Breast epithelium (tissue), 4 donors: ENCODE results near the gene NR1I3. TPM values are rescaled to one million over a fixed set of nuclear protein-coding genes. Genes with fewer than 3 reads are reported as not detected.
A peak's percentile ranks its signal among the peaks of the same experiment; 100 is the strongest.

Experiments used
- DNase-seq, 2 donors: peaks; one replicate each; pipeline ENCODE4 v3.0.0-alpha.2; 2019; ENCODE audit warnings: low spot score in 2 of 2
- H3K27ac ChIP-seq, 2 donors: fragments of 200-600 bp; sonication (generic) in 1 of 2; one replicate each; pipeline ENCODE4 v1.5.1; 2016 to 2019; ENCODE audit warnings: mild to moderate bottlenecking in 1 of 2
- H3K27me3 ChIP-seq, 2 donors: fragments of 200-600 bp; sonication (generic) in 1 of 2; one replicate each; pipeline versions ENCODE4 v1.5.1 to v1.6.0; 2017 to 2019; ENCODE audit warnings: control low read depth in 1 of 2, mild to moderate bottlenecking in 1 of 2
- H3K36me3 ChIP-seq: fragments of 200-600 bp; one replicate; pipeline ENCODE4 v1.5.1; 2019
- H3K4me1 ChIP-seq, 2 donors: fragments of 200-600 bp; sonication (generic); one replicate each; pipeline ENCODE4 v1.5.1; 2016 to 2019; ENCODE audit warnings: control low read depth in 1 of 2
- H3K4me3 ChIP-seq, 3 donors: fragments of 200-600 bp; sonication (generic); 1 replicate in 2 of 3; 2 replicates in 1 of 3; pipeline ENCODE4 v1.5.1; 2016 to 2019; ENCODE audit warnings: mild to moderate bottlenecking in 3 of 3, moderate library complexity in 2 of 3
- H3K9me3 ChIP-seq, 2 donors: fragments of 200-600 bp; sonication (generic) in 1 of 2; one replicate each; pipeline ENCODE4 v1.5.1; 2016 to 2019; ENCODE audit warnings: control low read depth in 1 of 2
- POLR2A ChIP-seq: fragments of 450-650 bp; IDR thresholded peaks from one replicate; pipeline ENCODE4 v1.6.1; 2016; ENCODE audit warnings: antibody characterized with exemption, mild to moderate bottlenecking, moderate library complexity
- POLR2AphosphoS5 ChIP-seq, 3 donors: sonication (generic); formaldehyde crosslinking; IDR thresholded peaks; one replicate each; pipeline ENCODE4 v1.6.1; 2017; ENCODE audit warnings: antibody characterized with exemption in 3 of 3
- intact Hi-C: fragments of 100-400 bp; cut with DNase I; formaldehyde crosslinking; loops from one replicate; pipeline ENCODE4 v1.15.1; 2023; ENCODE audit warnings: low total_unique reads
- total RNA-seq, 3 donors: library from RNA; depleted of rRNA; stranded (reverse); fragments of >200 nt; gene quantifications; one replicate each; pipeline ENCODE4 v1.1.0, GENCODE V29; 2016
- TF ChIP-seq, protein P1 (sequence below), 3 donors: fragments of 450-650 bp; IDR thresholded peaks; one replicate each; pipeline ENCODE4 v1.5.1; 2016 to 2017; ENCODE audit warnings: antibody characterized with exemption in 3 of 3, mild to moderate bottlenecking in 3 of 3, moderate library complexity in 3 of 3

The NR1I3 gene
- total RNA-seq, 3 donors from 2014 or later: not detected

DNA sequence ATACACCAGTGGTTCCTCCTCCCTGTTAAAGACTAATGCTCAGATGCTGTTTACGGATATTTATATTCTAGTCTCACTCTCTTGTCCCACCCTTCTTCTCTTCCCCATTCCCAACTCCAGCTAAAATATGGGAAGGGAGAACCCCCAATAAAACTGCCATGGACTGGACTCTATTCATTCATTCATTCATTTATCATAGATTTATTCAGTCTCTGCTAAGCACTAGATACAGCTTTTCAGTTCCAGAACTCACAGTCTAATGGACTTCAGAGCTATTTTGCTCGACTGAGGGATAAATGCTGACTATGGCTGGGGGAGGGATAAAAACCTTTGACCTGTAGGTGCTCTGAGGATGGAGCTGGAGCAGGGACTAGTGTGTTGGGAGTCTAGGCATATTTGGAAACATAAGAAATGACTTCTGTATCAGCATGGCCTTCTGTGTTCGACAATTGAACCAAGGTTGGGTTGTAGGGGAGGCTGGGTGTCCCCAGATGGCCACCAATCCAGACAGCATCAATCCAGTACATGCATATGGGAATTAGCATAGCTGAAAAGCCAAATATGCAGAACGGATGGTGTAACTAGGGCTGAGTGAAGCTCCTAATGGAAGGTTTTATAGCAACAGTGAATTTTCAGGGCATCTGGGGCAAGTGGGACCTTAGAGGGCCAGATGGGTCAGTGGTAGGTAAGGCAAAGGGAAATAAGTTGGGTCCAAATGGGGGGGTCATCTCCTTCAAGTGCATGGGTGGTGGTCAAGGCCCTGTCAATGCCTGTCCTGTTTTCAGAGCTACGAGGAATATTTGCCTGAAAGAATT is 18.7 kb downstream of the NR1I3 start:
- intact Hi-C loops: no loop called here
- H3K36me3 ChIP-seq: no peaks in the 10 kb centered on the region
- no peak for DNase-seq

DNA sequence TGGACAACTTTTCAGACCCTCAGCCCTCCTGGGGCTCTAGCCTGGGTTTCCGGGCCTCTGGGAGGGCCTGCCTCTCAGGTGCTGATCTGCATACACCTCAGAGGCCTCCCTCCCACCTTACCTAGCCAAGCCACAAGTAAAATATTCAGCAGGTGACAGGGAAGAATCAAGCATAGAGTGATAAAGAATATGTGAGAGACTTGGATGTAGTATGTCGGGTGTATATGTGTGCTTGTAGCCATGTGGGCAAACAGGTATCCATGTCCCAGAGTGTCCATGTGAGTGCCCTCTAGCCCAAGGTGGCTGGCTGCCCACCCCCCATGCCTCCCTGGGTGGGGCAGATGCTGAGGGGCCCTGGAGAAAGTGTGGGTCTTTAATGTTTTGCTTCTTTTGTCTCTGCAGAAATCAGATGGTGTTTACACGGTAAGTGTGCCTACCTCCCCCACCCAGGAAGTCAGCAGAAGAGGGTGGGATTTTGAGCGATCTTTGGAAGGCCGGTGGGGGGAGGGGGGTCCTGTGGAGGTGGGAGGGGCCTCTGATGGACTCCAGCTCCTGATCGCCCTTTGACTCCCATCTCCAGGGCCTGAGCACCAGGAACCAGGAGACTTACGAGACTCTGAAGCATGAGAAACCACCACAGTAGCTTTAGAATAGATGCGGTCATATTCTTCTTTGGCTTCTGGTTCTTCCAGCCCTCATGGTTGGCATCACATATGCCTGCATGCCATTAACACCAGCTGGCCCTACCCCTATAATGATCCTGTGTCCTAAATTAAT is 19.5 kb downstream of the NR1I3 start:
- peak overlapping the region in 1 of 3 donors; percentile 28 for H3K4me3 ChIP-seq
- no peak for DNase-seq
- TF ChIP-seq POLR2A (no peak), POLR2AphosphoS5 (IDR thresholded peaks at IDR 0.05) (no peak)
- TF ChIP-seq, protein P1, sequence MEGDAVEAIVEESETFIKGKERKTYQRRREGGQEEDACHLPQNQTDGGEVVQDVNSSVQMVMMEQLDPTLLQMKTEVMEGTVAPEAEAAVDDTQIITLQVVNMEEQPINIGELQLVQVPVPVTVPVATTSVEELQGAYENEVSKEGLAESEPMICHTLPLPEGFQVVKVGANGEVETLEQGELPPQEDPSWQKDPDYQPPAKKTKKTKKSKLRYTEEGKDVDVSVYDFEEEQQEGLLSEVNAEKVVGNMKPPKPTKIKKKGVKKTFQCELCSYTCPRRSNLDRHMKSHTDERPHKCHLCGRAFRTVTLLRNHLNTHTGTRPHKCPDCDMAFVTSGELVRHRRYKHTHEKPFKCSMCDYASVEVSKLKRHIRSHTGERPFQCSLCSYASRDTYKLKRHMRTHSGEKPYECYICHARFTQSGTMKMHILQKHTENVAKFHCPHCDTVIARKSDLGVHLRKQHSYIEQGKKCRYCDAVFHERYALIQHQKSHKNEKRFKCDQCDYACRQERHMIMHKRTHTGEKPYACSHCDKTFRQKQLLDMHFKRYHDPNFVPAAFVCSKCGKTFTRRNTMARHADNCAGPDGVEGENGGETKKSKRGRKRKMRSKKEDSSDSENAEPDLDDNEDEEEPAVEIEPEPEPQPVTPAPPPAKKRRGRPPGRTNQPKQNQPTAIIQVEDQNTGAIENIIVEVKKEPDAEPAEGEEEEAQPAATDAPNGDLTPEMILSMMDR (IDR thresholded peaks at IDR 0.05): no peak
- peaks cover 5% of the 10 kb centered on the region for H3K36me3 ChIP-seq
- intact Hi-C loops: no loop called here
- H3K9me3 ChIP-seq: no peaks in the 10 kb centered on the region
- H3K27ac ChIP-seq: peak overlapping the region in 1 of 2 donors; percentile 93
- no peaks in the 10 kb centered on the region for H3K4me1 ChIP-seq
- no peaks in the 10 kb centered on the region for H3K27me3 ChIP-seq

More for the DNA sequence above, 18.7 kb downstream of the NR1I3 start:
- no peaks in the 10 kb centered on the region for H3K9me3 ChIP-seq
- TF ChIP-seq, protein P1 (IDR thresholded peaks at IDR 0.05): no peak
- TF ChIP-seq POLR2A: no peak
- TF ChIP-seq POLR2AphosphoS5 (IDR thresholded peaks at IDR 0.05): no peak
- no peak overlapping the region for H3K27ac ChIP-seq
- H3K4me3 ChIP-seq: no peak overlapping the region
- no peaks in the 10 kb centered on the region for H3K4me1 ChIP-seq
- H3K27me3 ChIP-seq: no peaks in the 10 kb centered on the region

- Histone ChIP-seq H3K36me3 (peaks cover 5% of the 10 kb centered on the region), H3K4me1 (no peaks in the 10 kb centered on the region), H3K27ac (peak overlapping the region in 1 of 2 donors; percentile 93), H3K4me3 (peak overlapping the region in 2 of 3 donors; percentile 19 to 28), H3K9me3 (no peaks in the 10 kb centered on the region), H3K27me3 (no peaks in the 10 kb centered on the region)
- intact Hi-C loops: no loop called here
- DNase-seq: no peak
- TF ChIP-seq POLR2A: no peak
- no peak for TF ChIP-seq POLR2AphosphoS5 (IDR thresholded peaks at IDR 0.05)
- TF ChIP-seq, protein P1 (IDR thresholded peaks at IDR 0.05): no peak
These were observed 20.2 kb downstream of the NR1I3 start for GRCh38 chr1:161217831-161218230.

DNA sequence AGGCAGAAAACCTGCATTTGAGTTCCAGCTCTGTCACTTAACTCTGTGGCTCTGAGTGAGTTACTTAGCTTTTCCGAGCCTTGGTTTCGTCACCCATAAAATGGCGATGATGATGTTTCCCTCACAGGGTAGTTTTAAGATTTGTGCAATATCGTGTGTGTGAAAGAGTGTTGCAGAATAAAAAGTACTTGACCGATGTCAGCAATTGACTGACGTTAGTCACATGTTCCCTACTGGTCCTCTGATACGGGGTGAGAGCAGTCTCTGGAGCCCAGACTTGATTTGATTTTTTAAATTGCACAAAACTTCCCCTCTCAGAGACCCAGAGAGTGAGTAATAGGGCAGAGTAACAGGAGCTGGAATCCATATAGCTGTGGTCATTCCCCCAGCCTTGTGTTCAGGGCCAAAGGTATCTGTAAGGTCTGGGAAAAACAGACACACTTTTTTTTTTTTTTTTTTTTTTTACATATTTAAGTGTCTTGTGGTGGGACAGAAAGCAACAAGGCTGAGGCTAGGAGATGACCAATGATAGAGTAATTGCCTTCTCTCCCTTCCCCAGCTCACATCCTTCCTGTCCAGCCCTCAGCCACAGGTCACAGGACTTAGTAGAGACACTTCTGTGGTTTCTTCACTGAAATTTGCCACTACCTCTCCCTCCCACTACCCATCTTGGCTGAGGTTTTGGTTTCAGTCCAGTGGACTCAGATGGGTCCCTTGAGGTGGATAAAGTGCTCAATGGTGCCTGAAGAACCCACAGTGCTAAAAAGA is 20.9 kb downstream of the NR1I3 start:
- intact Hi-C loops: no loop called here
- H3K4me3 ChIP-seq: peak overlapping the region in 2 of 3 donors; percentile 28 to 43
- H3K9me3 ChIP-seq: no peaks in the 10 kb centered on the region
- no peak for DNase-seq
- H3K4me1 ChIP-seq: no peaks in the 10 kb centered on the region
- H3K27me3 ChIP-seq: no peaks in the 10 kb centered on the region
- TF ChIP-seq, protein P1 (IDR thresholded peaks at IDR 0.05): no peak
- TF ChIP-seq POLR2A (no peak), POLR2AphosphoS5 (IDR thresholded peaks at IDR 0.05) (no peak)
- peaks cover 5% of the 10 kb centered on the region for H3K36me3 ChIP-seq
- peak overlapping the region; percentile 58 to 93 for H3K27ac ChIP-seq
